K562 (cell line): ENCODE measurements around the gene FBXL12. TPM values are rescaled to one million over a fixed set of nuclear protein-coding genes. Genes with fewer than 3 reads are reported as not detected.

Source experiments
- ATAC-seq: fragments of 200-7000 bp; cut with Tn5 transposase; 3 replicates; pipeline ENCODE4 v1.9.1; 2020; ENCODE audit warnings: moderate library complexity
- BruUV-seq: library from RNA; stranded (reverse); fragments of 400-500 nt; replicated peaks from 2 replicates; lab custom pipeline; 2021; lab: Mats Ljungman, UMichigan
- CTCF ChIA-PET: fragments of 300-600 bp; formaldehyde crosslinking; extraction: SDS; loops from one replicate; lab custom pipeline; 2021; ENCODE audit warnings: low intra/inter-chr PET ratio; lab: Yijun Ruan, JAX
- POLR2A ChIA-PET: fragments of 300-600, 350-650 bp; sonication (Branson Sonifier 250); formaldehyde crosslinking; extraction: SDS; loops from one replicate; lab custom pipeline; 2021; ENCODE audit warnings: antibody characterized with exemption, inconsistent platforms; lab: Yijun Ruan, JAX
- DNase-seq, 4 experiments: peaks; one replicate each; pipeline versions ENCODE4 v3.0.0 to v3.0.0-alpha.2; 2011 to 2018; ENCODE audit warnings: low spot score in 3 of 4, mixed read lengths in 3 of 4; ENCODE audit errors: extremely low read depth in 1 of 4
- FAIRE-seq: peaks from 2 replicates; lab custom pipeline; 2011; peaks lifted over from hg19 to GRCh38; lab: Jason Lieb, UNC
- H2AFZ ChIP-seq: 2 replicates; pipeline ENCODE4 v1.6.0; 2011; ENCODE audit warnings: low read depth, low read length, control low read depth, inconsistent platforms
- H3K27ac ChIP-seq: fragments of 200-600 bp; 3 replicates; pipeline ENCODE4 v1.8.0; 2011; ENCODE audit warnings: low read depth, mild to moderate bottlenecking, control low read depth, inconsistent platforms, low read length, moderate library complexity, mixed read lengths; ENCODE audit errors: extremely low read depth
- H3K27me3 ChIP-seq, 2 experiments: fragments of 300-600 bp in 1 of 2; 2 replicates in 1 of 2; 3 replicates in 1 of 2; pipeline versions ENCODE4 v1.6.0 to v1.8.0; 2011; ENCODE audit warnings: inconsistent platforms in 2 of 2, low read length in 2 of 2, mild to moderate bottlenecking in 1 of 2, mixed read lengths in 1 of 2, moderate library complexity in 1 of 2; ENCODE audit not compliant: control insufficient read depth in 2 of 2, insufficient read depth in 2 of 2
- H3K36me3 ChIP-seq: fragments of 300-600 bp; 3 replicates; pipeline ENCODE4 v1.8.0; 2011; ENCODE audit warnings: mild to moderate bottlenecking, low read length, inconsistent platforms; ENCODE audit not compliant: control insufficient read depth, insufficient read depth
- H3K4me1 ChIP-seq, 2 experiments: fragments of 200-600 bp in 1 of 2; replicated peaks in 1 of 2; 2 replicates in 1 of 2; 3 replicates in 1 of 2; pipeline versions ENCODE4 v1.5.1 to v1.8.0; 2011; ENCODE audit warnings: inconsistent platforms in 2 of 2, low read length in 2 of 2, mild to moderate bottlenecking in 1 of 2, mixed read lengths in 1 of 2, moderate library complexity in 1 of 2; ENCODE audit not compliant: control insufficient read depth in 2 of 2, insufficient read depth in 2 of 2
- H3K4me2 ChIP-seq: 2 replicates; pipeline ENCODE4 v1.6.1; 2011; ENCODE audit warnings: low read length, control low read depth, inconsistent platforms, mixed read lengths; ENCODE audit not compliant: insufficient read depth
- H3K4me3 ChIP-seq: fragments of 200-600 bp; sonication (generic), shearing (Covaris generic); 2 replicates; pipeline ENCODE4 v1.5.1; 2016; ENCODE audit warnings: control low read depth, inconsistent platforms
- H3K79me2 ChIP-seq: fragments of 200-600 bp; 3 replicates; pipeline ENCODE4 v1.8.0; 2011; ENCODE audit warnings: low read length, inconsistent platforms; ENCODE audit not compliant: control insufficient read depth, insufficient read depth
- H3K9ac ChIP-seq, 2 experiments: 2 replicates each; pipeline versions ENCODE4 v1.6.0 to v1.6.1; 2011; ENCODE audit warnings: low read depth in 2 of 2, low read length in 2 of 2, control low read depth in 1 of 2, inconsistent platforms in 1 of 2, mild to moderate bottlenecking in 1 of 2, mixed read lengths in 1 of 2; ENCODE audit not compliant: insufficient read depth in 1 of 2
- H3K9me1 ChIP-seq: one replicate; pipeline ENCODE4 v1.6.0; 2011; ENCODE audit warnings: inconsistent platforms, mild to moderate bottlenecking, low read length, moderate library complexity; ENCODE audit not compliant: control insufficient read depth, insufficient read depth
- H3K9me3 ChIP-seq: replicated peaks from 2 replicates; pipeline ENCODE4 v1.5.1; 2011; ENCODE audit warnings: low read depth, low read length, inconsistent platforms; ENCODE audit not compliant: control insufficient read depth, insufficient read depth
- H4K20me1 ChIP-seq: replicated peaks from 2 replicates; pipeline ENCODE4 v1.6.1; 2011; ENCODE audit warnings: low read length, inconsistent platforms, mixed read lengths; ENCODE audit not compliant: control insufficient read depth, insufficient read depth
- BRCA1 ChIP-seq, 2 experiments: fragments of 450-650 bp in 1 of 2; sonication (generic) in 1 of 2; formaldehyde crosslinking in 1 of 2; IDR thresholded peaks; 2 replicates each; pipeline versions ENCODE4 v1.5.0 to v1.6.1; 2017 to 2020; ENCODE audit warnings: mild to moderate bottlenecking in 1 of 2, missing genetic modification reagents in 1 of 2
- BRD4 ChIP-seq: fragments of 200-600 bp; sonication (generic); IDR thresholded peaks from 2 replicates; pipeline ENCODE4 v1.6.1; 2017; ENCODE audit warnings: inconsistent platforms
- CREM ChIP-seq: IDR thresholded peaks from 2 replicates; pipeline ENCODE4 v1.6.1; 2014; ENCODE audit warnings: antibody characterized with exemption, low read depth
- FIP1L1 ChIP-seq: fragments of 200-400 bp; formaldehyde crosslinking; IDR thresholded peaks from 2 replicates; pipeline ENCODE4 v1.6.1; 2018; ENCODE audit warnings: mild to moderate bottlenecking, low read depth, low read length; ENCODE audit not compliant: poor library complexity, severe bottlenecking
- MYNN ChIP-seq, 2 experiments: sonication (generic); formaldehyde crosslinking in 1 of 2; IDR thresholded peaks; 2 replicates each; pipeline versions ENCODE4 v1.5.0 to v1.6.1; 2016 to 2020; ENCODE audit warnings: antibody characterized with exemption in 1 of 2, missing genetic modification reagents in 1 of 2
- PRPF4 ChIP-seq: fragments of 200-400 bp; formaldehyde crosslinking; IDR thresholded peaks from one replicate; pipeline ENCODE4 v1.6.1; 2017; ENCODE audit warnings: low read length, low read depth, mild to moderate bottlenecking; ENCODE audit not compliant: insufficient read depth, poor library complexity, severe bottlenecking
- RBM25 ChIP-seq: fragments of 200-400 bp; formaldehyde crosslinking; IDR thresholded peaks from 2 replicates; pipeline ENCODE4 v1.6.1; 2018; ENCODE audit warnings: low read length, low read depth, moderate library complexity; ENCODE audit not compliant: severe bottlenecking
- SMARCA4 ChIP-seq: fragments of 450-650 bp; IDR thresholded peaks from 2 replicates; pipeline ENCODE4 v1.6.1; 2016
- SUPT5H ChIP-seq: fragments of 450-650 bp; IDR thresholded peaks from 2 replicates; pipeline ENCODE4 v1.6.1; 2016
- TBP ChIP-seq: optimal IDR thresholded peaks from 2 replicates; pipeline ENCODE3; 2011; ENCODE audit warnings: low read depth, low read length, improper control_type of control experiment
- WGBS: fragments of 100-300 bp; shearing (Covaris generic); methylation state at CpG from one replicate; pipeline ENCODE4 v1.1.6; 2016; ENCODE audit warnings: low coverage, mixed read lengths; ENCODE audit not compliant: insufficient coverage; ENCODE audit errors: missing lambda C conversion rate; 5-methylcytosine and 5-hydroxymethylcytosine counted together
- in situ Hi-C: fragments of 300-500 bp; cut with MboI; formaldehyde crosslinking; loops from 4 replicates; pipeline ENCODE4 v1.15.0; 2018; ENCODE audit warnings: inconsistent platforms, mixed read lengths
- intact Hi-C: fragments of 100-400 bp; cut with micrococcal nuclease; formaldehyde crosslinking; loops from 2 replicates; pipeline ENCODE4 v1.14.2; 2022
- polyA plus RNA-seq, 8 experiments: library from polyadenylated mRNA; depleted of rRNA in 4 of 8; stranded (reverse) in 5 of 8; unstranded in 3 of 8; fragments of >200 nt; fragmentation: Nextera tagmentation in 2 of 8; fragmentation: Illumina TruSeq in 1 of 8; extraction: Ambion mirVana in 2 of 8; extraction: Trizol in 1 of 8; gene quantifications; 2 replicates each; pipeline versions ENCODE4 v1.2.1 to v1.2.3, GENCODE V29; 2011 to 2014; ENCODE audit warnings: inconsistent platforms in 1 of 8, missing spikeins in 1 of 8
- total RNA-seq, 7 experiments: library from RNA; depleted of rRNA in 6 of 7; stranded (reverse); fragments of >200 nt in 6 of 7; fragmentation: Illumina TruSeq in 2 of 7; extraction: Trizol in 2 of 7; gene quantifications; 2 replicates each; pipeline versions ENCODE4 v1.2.1 to v1.2.3, GENCODE V29; 2011 to 2021; ENCODE audit warnings: low replicate concordance in 1 of 7
- TF ChIP-seq, protein P1 (sequence below), 2 experiments: IDR thresholded peaks; 2 replicates each; pipeline ENCODE4 v1.6.1; 2011; ENCODE audit warnings: borderline replicate concordance in 1 of 2, control low read depth in 1 of 2, low read depth in 1 of 2, low read length in 1 of 2, mild to moderate bottlenecking in 1 of 2, mixed read lengths in 1 of 2, moderate library complexity in 1 of 2; ENCODE audit not compliant: insufficient read depth in 1 of 2, insufficient read length in 1 of 2, poor library complexity in 1 of 2, severe bottlenecking in 1 of 2; ENCODE audit errors: extremely low read depth in 1 of 2
- TF ChIP-seq, protein P2 (sequence below): fragments of 250-450 bp; sonication (Bioruptor Pico); IDR thresholded peaks from 2 replicates; pipeline ENCODE4 v1.4.0; 2020; ENCODE audit warnings: mild to moderate bottlenecking, moderate library complexity
- TF ChIP-seq, protein P3 (sequence below), 3 experiments: fragments of 200-800 bp in 1 of 3; sonication (Bioruptor generic) in 1 of 3; sonication (generic) in 1 of 3; formaldehyde crosslinking in 1 of 3; IDR thresholded peaks; 2 replicates each; pipeline versions ENCODE4 v1.6.1 to v1.8.0; 2016 to 2022; ENCODE audit warnings: mild to moderate bottlenecking in 2 of 3, missing compliant biosample characterization in 2 of 3, missing genetic modification characterization in 2 of 3, missing genetic modification reagents in 1 of 3
- TF ChIP-seq, protein P4 (sequence below), 2 experiments: fragments of 250-450 bp in 1 of 2; fragments of 450-650 bp in 1 of 2; sonication (Bioruptor Pico) in 1 of 2; IDR thresholded peaks; 2 replicates each; pipeline versions ENCODE4 v1.6.1 to v1.8.0; 2016 to 2021; ENCODE audit warnings: mild to moderate bottlenecking in 2 of 2, moderate library complexity in 2 of 2, missing compliant biosample characterization in 1 of 2, missing genetic modification characterization in 1 of 2

FBXL12 gene
- total and polyA plus RNA-seq, 9 of the 15 experiments (the other 6 are each of a cell fraction or from before 2014, with no cell fraction given) = 2.7 to 40.5 (median 26.5) TPM

GRCh38 chr19:9791552-9792205 is 27.2 kb downstream of the FBXL12 start:
- 0% methylated on average over 9 of the region's 50 CpGs for WGBS
- no peaks in the 10 kb centered on the region for H3K36me3 ChIP-seq
- peaks cover 5% of the 10 kb centered on the region; the same call in 1 of the 2 replicates for H3K9me3 ChIP-seq
- H3K9ac ChIP-seq = peak overlapping the region in 1 of 2 experiments; percentile 88; a peak in 1 of 4 replicates
- peak overlapping the region; percentile 71; the same call in 2 of the 3 replicates for H3K27ac ChIP-seq
- H3K9me1 ChIP-seq = no peaks in the 10 kb centered on the region
- peaks cover 36 to 42% of the 10 kb centered on the region in 2 experiments for H3K4me1 ChIP-seq
- no peaks in the 10 kb centered on the region for H3K27me3 ChIP-seq
- ATAC-seq (peak; percentile 73), DNase-seq (peak; percentile 84 to 97 (median 90)), FAIRE-seq (peak; percentile 79)
- no TSS peak for BruUV-seq
- peak overlapping the region; percentile 91 for H2AFZ ChIP-seq
- H4K20me1 ChIP-seq = no peaks in the 10 kb centered on the region
- in situ Hi-C loops = loop anchor here (5.0 to 10.0 kb wide), 2 partner anchors 164 to 657 kb away; no protein-coding TSS in a partner anchor
- ChIA-PET POLR2A (no interaction called here), CTCF (no interaction called here)
- peaks cover 3% of the 10 kb centered on the region; the same call in 1 of the 3 replicates for H3K79me2 ChIP-seq
- peak overlapping the region; percentile 78 for H3K4me2 ChIP-seq
- intact Hi-C loops = loop anchor here (2.0 to 5.0 kb wide), 3 partner anchors 205 to 584 kb away; no protein-coding TSS in a partner anchor
- H3K4me3 ChIP-seq = peak overlapping the region; percentile 77
- no peak for TF ChIP-seq BRD4
- peak; percentile 74 for TF ChIP-seq CREM
- TF ChIP-seq SMARCA4 = no peak
- TF ChIP-seq BRCA1 (IDR thresholded peaks at IDR 0.05) = no peak
- TF ChIP-seq BRCA1 (CRISPR knock-in tag; IDR thresholded peaks at IDR 0.05) = no peak
- TF ChIP-seq, protein P1, sequence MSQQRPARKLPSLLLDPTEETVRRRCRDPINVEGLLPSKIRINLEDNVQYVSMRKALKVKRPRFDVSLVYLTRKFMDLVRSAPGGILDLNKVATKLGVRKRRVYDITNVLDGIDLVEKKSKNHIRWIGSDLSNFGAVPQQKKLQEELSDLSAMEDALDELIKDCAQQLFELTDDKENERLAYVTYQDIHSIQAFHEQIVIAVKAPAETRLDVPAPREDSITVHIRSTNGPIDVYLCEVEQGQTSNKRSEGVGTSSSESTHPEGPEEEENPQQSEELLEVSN (IDR thresholded peaks at IDR 0.05; ENCODE audit: borderline replicate concordance in 1 of 2, extremely low read depth in 1 of 2, insufficient read depth in 1 of 2, insufficient read length in 1 of 2, low read depth in 1 of 2, low read length in 1 of 2, poor library complexity in 1 of 2, severe bottlenecking in 1 of 2) = no peak
- no peak for TF ChIP-seq RBM25
- 0 out of 2 replicates have a peak, but pooled peaks have one; percentile 28 for TF ChIP-seq SUPT5H
- TF ChIP-seq, protein P2, sequence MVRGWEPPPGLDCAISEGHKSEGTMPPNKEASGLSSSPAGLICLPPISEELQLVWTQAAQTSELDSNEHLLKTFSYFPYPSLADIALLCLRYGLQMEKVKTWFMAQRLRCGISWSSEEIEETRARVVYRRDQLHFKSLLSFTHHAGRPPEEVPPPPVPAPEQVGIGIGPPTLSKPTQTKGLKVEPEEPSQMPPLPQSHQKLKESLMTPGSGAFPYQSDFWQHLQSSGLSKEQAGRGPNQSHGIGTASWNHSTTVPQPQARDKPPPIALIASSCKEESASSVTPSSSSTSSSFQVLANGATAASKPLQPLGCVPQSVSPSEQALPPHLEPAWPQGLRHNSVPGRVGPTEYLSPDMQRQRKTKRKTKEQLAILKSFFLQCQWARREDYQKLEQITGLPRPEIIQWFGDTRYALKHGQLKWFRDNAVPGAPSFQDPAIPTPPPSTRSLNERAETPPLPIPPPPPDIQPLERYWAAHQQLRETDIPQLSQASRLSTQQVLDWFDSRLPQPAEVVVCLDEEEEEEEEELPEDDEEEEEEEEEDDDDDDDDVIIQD (CRISPR knock-in tag) = no peak
- TF ChIP-seq, protein P3, sequence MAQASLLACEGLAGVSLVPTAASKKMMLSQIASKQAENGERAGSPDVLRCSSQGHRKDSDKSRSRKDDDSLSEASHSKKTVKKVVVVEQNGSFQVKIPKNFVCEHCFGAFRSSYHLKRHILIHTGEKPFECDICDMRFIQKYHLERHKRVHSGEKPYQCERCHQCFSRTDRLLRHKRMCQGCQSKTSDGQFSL (CRISPR knock-in tag; IDR thresholded peaks at IDR 0.05) = no peak
- TF ChIP-seq, protein P3 (tag; IDR thresholded peaks at IDR 0.05) = peak in 1 of 2 experiments; percentile 56; a peak in 1 of 4 replicates
- TF ChIP-seq FIP1L1 = no peak
- TF ChIP-seq, protein P4, sequence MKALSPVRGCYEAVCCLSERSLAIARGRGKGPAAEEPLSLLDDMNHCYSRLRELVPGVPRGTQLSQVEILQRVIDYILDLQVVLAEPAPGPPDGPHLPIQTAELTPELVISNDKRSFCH (CRISPR knock-in tag; IDR thresholded peaks at IDR 0.05) = no peak
- TF ChIP-seq, protein P4 (tag; IDR thresholded peaks at IDR 0.05) = no peak
- TF ChIP-seq TBP = peak; percentile 20
- no peak for TF ChIP-seq MYNN (IDR thresholded peaks at IDR 0.05)
- TF ChIP-seq MYNN (CRISPR knock-in tag; IDR thresholded peaks at IDR 0.05) = no peak
- no peak for TF ChIP-seq PRPF4
